ENCODE data around the gene PCBD2.
"Not testable (repeated sequence)": the region's sequence is repeated elsewhere in the genome, so short reads cannot be mapped to it uniquely, and the experiment has no call there.

PCBD2 gene

DNA sequence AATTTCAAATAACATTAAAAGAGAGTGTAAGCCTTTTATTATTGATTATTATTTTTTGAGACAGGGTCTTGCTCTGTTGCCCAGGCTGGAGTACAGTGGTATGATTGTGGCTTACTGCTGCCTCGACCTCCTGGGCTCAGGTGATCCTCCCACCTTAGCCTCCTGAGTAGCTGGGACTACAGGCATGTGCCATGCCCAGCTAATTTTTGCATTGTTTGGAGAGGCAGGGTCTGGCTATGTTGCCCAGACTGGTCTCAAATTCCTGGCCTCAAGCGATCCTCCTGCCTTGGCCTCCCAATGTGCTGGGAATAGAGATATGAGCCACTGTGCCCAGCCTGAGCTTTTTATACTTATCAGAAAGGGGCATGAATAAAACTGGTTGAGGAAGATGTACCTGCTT, 5.8 kb downstream of the PCBD2 start:
- not testable (repeated sequence) for DNase-seq

DNA sequence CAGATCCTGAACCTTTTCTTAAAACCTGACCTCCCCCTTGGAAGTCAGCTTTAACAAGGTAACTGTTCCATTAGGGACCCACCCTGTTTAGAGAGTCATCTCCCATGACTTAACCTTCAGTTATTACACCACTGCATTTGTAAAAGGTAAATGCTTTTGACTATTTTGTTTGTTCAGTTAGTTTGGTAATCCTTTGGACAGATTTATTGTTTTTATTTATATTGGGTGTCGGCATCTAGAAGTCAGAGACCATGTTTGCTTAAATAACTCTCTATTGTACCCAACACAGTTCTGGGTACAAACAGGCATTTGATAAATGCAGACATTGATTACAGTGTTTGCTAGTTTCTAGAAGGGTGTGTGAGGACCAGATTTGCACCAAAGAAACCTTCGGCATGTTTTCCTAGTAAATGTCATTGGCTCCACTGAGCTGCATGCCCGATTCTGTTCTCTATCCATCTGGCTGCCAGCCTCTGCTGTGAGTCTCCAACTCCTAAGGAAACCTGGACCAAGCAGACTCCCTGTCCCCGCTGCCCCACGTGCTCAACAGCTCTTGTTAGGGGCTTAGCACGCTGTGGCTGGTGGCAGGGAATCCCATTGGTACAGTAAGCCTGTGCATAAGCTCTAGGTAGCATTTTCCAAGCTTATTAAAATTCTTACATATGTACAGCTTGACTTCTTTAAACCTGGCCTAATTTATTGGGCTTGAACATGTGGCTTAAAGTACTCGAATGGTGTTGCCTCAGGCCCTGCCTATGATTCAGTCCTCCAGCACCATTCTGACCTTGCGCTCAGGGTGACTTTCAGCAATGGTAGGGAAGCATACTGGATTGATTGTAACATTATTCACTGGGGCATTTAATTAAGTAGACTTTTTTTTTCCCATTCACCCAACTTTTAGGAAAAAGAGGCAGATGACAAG, 6.6 kb downstream of the PCBD2 start:
- DNase-seq, result no peak

DNA sequence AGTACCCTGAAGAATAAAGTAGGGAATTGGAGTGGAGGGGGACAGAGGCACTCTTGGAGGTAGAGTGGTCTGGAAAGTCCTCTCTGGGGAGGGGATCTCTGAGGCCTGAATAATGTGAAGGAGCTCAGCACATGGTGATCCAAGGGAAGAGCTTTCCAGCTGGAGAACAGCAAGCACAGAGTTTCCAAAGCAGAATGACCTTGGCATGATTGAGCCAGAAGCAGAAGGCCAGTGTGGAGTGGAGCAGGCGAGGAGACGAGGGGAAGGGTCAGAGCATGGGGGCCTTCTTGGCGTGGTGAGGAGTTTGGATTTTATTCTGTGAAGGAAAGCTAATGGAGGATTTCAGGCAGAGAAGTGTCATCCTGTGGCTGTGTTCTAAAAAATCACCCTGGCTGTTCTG, 8.3 kb downstream of the PCBD2 start:
- no peak for DNase-seq

DNA sequence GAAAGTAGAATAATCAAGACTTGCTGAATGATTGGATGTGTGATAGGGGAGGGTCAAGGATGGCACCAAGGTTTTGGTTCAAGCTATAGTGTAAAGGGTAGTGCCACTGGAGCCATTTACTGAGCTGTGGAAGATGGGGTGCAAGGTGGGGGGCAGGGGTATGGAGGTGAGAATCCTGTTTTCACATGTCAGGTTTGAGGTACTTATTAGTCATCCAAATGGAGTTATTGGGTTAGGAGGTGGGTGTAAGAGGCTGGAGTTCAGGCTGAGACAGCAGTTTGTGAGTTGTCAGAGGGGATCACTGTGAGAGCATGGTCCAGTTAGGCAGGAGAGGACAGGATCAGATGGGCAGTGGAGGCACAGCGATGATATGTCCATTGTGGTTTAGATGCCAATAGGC, 8.9 kb downstream of the PCBD2 start:
- no peak for DNase-seq

DNA sequence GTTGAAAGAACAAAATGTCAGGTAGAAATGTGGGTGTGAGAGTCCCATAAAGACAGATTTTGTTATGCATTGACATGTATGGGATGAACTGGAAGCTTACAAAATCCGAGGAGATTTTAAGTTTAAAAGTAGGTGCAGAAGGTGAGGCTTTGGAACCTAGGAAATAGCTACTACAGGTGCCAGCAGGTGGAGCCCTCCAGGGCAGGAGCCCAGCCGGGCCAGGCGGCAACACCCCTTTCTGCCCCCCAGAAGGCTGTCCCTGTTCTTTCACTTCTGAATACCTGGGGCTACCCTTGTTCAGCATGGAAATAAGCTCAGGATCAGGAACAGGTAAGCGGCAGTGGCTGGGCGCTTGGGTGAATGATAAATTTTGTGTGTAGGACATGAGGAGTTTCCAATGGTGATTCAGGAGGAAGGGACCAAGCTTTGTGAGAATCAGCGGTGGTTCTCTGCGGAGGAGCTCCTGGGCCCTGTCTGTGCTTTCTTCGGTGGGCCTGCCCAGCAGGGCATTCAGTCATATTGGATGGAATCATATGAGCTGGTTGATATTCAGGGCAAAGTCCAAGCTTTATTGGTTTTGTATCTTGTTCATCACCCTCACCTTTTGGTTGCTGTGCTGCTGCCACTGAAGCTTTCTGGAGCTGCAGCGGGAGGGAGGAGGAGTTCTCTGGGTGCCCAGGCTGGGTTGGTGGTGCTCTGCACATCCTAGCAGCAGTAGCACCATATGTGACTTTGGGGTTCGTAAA, 12.3 kb downstream of the PCBD2 start:
- no peak for DNase-seq

DNA sequence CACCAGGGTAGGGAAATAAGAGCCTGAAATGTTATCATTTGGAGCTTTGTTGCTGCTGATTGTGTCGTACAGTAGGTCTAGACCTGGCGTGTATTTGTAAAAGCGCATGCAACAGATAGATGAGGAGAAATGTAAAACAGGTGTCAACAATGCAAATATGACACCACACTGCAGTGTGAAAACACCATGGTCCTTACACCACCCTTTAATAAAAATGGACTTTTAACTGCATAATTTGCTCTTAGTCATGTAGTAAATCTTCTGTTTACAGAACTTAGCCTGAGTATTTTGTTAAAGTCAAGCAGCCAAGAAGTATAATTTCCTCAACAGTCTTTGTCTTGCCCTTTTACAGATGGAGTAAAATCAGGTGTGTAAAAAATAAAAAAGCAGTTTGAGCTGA, 13.9 kb downstream of the PCBD2 start:
- DNase-seq, result no peak

DNA sequence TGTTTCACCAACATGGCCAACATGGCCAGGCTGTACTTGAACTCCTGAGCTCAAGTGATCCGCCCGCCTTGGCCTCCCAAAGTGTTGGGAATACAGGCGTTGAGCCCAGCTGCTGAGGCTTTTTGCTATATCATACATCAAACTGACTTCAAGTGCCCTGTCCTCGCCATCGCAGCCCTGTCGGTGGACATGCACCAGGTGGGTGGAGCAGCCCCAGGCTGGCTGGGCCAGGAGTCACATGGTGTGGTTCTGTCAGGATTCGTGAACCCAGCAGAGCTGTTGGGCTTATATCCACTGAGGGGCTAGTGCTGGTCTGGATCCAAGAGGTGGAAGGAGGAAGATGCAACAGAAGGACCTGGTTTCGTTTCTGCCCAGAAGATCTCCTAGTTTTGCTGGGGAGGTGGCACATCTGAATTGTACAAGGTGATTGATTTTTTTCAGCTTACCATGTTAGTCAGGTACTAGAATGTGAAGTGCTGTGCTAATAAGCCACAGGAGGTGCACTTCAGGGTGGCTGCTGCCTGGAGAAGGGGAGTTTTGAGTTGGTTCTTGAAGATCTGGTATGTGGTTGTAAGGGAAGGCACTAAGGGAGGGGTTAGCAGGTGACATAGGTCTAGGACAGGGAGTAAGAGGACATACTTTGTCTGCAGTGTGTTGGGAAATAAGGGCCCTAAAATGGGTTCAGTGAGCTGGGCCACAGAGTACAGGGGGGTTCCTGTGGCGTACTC, 16.1 kb downstream of the PCBD2 start:
- no peak for DNase-seq

DNA sequence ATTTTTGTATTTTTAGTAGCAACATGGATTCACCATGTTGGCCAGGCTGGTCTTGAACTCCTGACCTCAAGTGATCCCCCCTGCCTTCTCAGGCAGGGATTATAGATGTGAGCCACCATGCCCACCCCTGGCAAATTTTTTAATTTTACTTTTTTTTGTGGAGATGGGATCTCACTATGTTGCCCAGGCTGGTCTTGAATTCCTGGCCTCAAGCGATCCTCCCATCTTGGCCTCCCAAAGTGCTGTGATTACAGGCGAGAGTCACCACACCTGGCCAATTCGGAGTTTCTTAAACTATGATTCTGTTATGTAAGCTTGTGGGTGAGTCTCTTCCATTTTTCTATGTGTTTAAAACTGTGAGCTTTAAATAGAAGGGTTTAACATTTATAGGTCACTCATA, 27.6 kb downstream of the PCBD2 start:
- no peak for DNase-seq

DNA sequence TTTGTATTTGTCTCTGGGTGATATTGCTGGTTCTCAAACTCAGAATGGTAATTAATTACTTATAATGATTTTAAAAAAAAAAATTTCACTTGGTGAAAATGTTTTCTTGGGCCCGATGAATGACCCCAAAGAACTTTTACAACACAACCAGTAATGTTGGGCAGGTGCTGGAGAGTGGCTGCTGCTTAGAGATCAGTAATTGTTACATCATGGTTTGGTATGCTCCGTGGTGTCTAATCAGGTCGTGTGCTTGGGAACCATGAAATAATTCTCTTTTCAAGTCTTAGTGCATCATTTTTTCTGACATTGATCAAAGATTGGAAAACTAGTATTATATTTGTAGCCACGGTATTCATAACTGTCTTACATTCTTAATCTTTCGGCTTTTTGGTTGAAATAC, 29.3 kb downstream of the PCBD2 start:
- DNase-seq, result no peak

DNA sequence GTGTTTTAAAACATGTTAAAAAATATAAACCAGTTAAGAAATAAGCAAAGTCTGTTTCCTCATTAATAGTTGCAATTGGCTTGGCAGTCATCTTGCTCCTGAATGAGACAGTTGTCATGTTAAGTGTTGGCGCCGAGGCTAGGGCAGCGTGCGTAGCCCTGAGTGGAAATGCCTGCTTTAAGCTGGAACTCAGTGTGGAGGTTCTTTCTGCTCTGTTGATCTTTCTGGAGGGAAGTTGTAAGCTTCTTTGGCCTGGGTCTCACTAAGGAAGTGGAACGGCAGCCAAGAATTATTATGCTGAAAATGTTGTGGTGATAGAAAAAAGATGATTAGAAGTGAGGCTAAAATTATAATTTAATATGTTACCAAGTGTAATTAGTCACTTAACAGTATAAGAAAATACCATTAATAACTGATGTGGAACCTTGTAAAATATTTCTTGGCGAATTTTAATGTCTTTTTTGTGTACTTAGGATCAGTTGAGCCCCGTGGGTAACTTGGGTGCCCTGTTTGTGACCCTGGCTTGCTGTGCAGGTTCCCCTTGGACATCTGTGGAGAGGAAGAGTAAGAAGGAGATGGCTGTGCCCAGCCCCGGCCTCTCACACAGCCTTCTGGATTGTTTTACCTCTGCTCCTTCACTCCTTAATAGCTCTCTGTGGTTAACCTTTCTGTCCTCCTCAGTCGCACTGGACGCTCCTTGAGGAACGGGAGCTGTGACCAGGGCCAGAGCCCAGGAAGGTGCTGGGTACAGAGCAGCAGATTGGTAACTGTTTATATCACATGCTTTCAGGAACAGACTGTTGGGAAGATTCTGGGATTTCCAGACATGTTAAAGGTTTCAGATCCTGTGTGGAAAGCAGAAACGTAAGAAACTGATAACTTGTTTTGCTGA, 31.0 kb downstream of the PCBD2 start:
- no peak for DNase-seq

DNA sequence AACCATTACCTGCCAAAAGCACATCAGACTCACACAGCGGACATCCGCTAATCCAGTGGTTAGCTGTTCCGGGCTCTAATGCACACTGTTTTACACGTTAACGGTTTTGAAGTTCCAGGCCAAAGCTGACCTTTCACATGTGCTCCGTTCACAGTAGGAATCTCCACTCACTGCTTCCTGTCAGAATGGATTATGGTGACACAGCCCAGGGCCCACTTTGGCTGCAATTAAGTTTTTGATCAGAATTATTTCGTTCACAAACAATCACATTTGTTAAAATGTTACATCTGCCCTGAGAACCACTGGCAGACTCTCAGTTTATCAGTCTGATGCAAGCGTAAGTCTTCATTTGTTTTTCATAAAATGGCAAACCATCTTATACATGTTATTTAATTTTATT, 32.6 kb downstream of the PCBD2 start:
- no peak for DNase-seq

DNA sequence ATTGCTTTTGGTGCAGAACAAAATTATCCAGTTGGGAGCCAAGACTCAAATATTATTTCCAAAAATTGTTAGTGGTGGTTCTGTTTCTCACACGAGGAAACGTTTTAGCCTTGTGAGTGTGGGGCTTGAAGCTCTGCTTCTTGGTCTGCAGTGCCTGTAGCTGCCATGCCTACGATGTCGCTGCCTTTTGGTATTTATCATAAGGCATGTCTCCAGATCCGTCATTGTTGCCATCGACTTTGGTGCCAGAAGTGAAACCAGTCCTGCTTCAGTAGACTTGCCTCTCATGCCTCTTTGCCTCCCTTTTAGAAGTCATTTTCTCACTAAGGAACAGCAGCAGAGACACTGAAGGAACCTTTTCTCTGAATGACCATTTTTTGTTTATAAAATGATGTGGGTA, 33.1 kb downstream of the PCBD2 start:
- no peak for DNase-seq

DNA sequence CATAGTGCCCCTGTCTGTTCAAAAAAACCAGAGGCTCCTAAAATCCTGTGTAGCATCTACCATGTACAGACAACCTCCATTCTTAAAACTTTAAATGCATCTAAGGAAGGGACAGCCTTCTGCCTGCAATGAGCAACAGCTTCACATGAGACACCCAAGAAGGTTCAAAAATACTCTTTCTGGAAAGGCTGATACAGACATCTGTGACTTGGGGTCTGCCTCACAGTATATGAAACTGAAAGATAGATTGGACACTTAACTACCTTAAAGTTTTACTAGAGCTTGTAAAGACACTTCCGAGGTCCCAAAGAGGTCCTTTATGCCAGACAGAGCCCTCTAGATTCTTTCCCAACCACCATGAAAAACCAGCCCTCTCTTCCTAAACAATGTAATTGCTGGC, 34.6 kb downstream of the PCBD2 start:
- no peak for DNase-seq

DNA sequence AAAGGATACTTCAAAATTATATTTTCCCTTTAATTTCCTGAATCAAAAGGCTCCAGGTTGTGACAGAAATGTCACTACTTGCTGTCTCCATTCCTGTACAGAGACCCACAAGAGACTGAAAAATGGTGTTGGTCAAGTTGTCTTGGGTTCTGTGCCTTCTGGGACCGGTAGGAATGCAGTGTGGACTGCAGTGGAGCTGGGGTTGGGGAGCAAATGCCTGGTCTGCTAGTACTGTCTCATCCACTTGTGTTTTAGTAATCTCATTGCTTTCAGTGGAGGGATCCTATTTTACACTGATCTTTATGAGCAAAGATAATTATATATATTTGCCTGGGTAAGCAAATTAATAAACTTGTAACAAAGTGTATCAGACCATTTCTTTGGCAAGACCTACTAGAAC, 38.6 kb downstream of the PCBD2 start:
- DNase-seq, result no peak

DNA sequence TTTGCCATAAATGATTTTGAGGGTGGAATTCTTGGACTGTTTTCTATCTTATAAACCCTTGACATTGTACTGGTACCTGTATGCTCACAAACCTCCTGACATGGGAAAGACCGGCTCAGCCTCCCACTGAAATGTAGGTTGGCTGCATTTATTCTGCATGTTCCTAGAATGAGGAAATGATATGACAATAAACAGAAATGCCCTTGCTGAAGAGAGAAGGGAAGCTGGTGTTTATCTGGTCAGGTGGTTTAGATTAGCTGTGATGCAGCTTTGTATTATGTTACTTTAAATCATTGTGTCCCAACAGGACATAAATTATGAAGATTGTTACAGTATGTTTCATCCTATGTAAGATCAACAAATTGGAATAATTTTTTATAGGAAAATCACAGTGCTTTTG, 39.7 kb downstream of the PCBD2 start:
- DNase-seq, result no peak

DNA sequence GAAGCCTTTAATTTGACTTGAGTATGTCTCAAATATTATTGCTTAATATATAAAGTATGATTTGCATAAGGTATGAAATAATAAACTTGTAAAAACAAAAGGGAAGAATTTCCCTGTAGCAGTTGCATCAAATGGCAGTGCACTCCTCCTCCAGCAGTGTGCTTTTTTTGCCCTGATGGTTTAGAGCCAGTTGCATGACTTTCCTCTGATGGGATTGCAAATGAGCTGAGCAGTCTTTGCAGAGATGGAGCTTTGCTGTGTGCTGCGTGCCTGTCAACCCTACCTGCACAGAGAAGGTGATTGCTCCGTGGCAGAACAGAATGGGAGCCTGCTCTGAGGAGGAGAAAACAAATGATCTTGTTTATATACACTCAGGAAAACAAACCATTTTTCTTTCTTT, 40.1 kb downstream of the PCBD2 start:
- DNase-seq, result no peak

DNA sequence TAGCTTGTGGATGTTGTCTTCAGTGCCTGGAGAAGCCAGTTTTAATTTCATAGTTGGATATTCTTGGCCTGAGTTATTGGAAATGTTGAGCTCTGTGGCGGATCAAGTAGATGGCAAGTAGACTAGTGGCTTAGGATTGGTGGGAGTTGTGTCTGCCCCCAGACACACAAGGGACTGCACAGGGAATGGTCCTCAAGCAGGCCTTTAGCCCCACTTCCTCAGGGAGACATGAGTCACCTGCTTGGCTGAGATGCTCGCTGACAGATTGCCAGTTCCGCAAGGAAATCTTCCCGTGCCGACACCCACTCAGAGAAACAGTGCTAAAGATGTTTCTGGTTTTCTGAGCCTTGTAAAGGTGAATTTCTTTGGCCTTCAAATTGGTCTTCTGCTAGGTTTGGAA, 44.0 kb downstream of the PCBD2 start:
- no peak for DNase-seq

DNA sequence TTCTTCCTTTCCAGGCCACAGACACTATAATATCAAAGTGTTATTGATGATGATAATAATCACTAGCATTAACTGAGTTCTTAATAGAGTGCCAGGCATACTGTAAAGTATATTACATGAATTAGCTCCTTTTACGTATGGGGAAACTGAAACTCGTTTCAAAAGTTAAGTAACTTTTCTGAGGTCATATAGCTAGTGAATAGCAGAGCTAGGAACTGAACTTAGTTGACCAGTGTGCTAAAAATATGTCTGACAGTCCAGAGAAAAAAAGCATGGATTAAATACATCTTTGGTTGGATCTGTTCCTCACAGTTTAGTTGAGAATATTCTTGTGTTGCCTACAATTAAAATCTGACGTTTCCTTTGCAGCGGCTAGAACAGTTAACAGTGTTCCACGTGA, 44.4 kb downstream of the PCBD2 start:
- DNase-seq, result no peak

DNA sequence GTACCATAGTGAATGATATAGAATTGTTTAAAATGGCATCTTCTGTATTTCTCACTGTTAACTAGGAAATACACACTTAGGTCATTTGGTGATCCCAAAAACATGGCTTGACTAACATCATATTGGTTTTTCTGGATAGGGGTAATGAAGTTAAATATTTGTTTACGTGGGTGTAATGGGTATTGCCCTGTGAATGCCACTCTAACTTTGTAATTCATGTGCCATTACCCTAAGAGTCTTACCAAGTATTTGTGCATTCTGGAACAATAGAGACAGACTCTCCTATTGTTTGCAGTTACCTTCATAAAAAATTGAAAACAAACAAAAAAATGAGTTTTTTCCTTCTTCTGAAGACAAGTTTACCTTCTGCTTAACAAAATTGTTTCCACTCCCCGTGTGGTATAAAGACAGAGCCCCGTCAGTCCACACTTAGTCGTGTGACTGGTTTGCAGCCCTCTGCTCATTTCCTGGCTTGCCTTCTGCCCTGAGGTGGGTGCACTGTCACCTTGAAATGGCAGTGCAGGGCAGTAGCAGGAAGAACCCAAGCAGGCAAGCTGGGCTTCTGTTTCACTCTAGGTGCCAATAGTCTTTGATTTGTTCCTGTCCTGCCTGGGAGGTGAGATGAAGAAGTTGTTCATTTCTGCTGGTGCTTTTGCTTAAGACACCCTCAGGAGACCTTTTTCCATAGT, 53.1 kb downstream of the PCBD2 start:
- DNase-seq, result no peak

DNA sequence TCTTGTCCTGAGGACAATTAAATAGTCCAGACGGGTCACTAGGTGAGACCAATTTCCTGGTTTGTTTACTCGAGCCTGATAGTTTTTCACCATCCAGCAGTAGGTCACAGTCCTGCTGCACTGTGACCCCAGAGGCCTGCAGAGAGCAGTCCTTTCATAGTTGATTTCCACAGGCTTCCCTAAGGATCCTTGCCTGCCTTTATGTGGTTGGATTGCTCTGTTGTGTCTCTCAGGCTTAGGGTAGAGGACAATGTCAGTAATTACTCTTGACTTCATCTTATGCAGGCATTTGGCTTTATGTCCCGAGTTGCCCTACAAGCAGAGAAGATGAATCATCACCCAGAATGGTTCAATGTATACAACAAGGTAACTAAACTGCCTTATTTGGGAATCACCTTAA, 53.8 kb downstream of the PCBD2 start:
- DNase-seq, result no peak

DNA sequence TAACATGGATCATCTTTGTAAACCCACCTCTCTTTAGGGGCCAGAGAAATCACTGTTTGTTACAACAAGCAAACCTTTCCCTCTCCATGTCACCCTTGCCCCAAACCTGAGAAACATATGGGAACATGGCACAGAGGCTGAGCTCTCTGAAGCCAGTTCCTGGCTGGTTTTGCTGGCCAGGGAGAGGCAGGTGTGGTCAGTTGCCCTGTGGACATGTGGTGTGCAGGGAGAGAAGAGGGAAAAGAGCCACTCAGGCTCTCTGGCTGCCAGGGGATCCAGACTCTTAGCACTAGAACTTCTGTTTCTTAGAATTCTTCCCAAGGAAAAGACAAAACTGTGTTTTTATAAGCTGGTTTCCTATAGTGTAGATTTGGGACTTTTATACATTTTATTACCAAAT, 58.2 kb downstream of the PCBD2 start:
- DNase-seq, result no peak
